HCT116 (cell line): Measurements from ENCODE around the gene G3BP2. TPM values are rescaled to one million over a fixed set of nuclear protein-coding genes. Genes with fewer than 3 reads are reported as not detected.

ENCODE experiments used
- ATAC-seq: fragments of 200-7000 bp; cut with Tn5 transposase; 2 replicates; pipeline ENCODE4 v1.9.1; 2020; ENCODE audit warnings: mild to moderate bottlenecking, moderate library complexity
- BruUV-seq: library from RNA; stranded (reverse); fragments of 400-500 nt; replicated peaks from 2 replicates; lab custom pipeline; 2021; lab: Mats Ljungman, UMichigan
- CTCF ChIA-PET: fragments of 300-600 bp; sonication (Branson Sonifier 250); formaldehyde crosslinking; loops from one replicate; lab custom pipeline; 2021; ENCODE audit warnings: antibody characterized with exemption; lab: Charles Lee
- POLR2A ChIA-PET: fragments of 300-600, 350-600 bp; sonication (Branson Sonifier 250); formaldehyde crosslinking; loops from one replicate; lab custom pipeline; 2021; ENCODE audit warnings: antibody characterized with exemption; lab: Charles Lee
- RAD21 ChIA-PET, 2 experiments: fragments of 300-600 bp; sonication (Branson Sonifier 250); formaldehyde crosslinking; loops; one replicate each; lab custom pipeline; 2023; ENCODE audit warnings: low total read pairs in 2 of 2; ENCODE audit not compliant: uncharacterized antibody in 2 of 2, unreplicated experiment in 2 of 2, low non-redundant PET in 1 of 2; lab: Charles Lee
- DNase-seq: peaks from one replicate; pipeline ENCODE4 v3.0.0-alpha.2; 2010; ENCODE audit warnings: low read depth, low spot score
- H2AFZ ChIP-seq: fragments of 200-600 bp; shearing (Covaris generic), sonication (generic); 2 replicates; pipeline ENCODE4 v1.6.1; 2017; ENCODE audit warnings: low read depth, mixed run types, mixed read lengths, antibody characterized with exemption, low read length; ENCODE audit not compliant: poor library complexity, severe bottlenecking
- H3K27ac ChIP-seq: 2 replicates; pipeline ENCODE4 v1.5.1; 2012; ENCODE audit warnings: low read depth, low read length
- H3K27me3 ChIP-seq: fragments of 200-600 bp; sonication (generic); 2 replicates; pipeline ENCODE4 v1.6.1; 2016; ENCODE audit warnings: mixed run types, low read length, mixed read lengths; ENCODE audit not compliant: insufficient read depth
- H3K36me3 ChIP-seq, 2 experiments: fragments of 200-500 bp in 1 of 2; fragments of 200-600 bp in 1 of 2; sonication (Bioruptor generic) in 1 of 2; sonication (generic) in 1 of 2; 2 replicates each; pipeline versions ENCODE4 v1.5.1 to v1.6.1; 2014 to 2016; ENCODE audit warnings: low read length in 2 of 2, inconsistent platforms in 1 of 2, mixed read lengths in 1 of 2, mixed run types in 1 of 2; ENCODE audit not compliant: insufficient read depth in 2 of 2, control insufficient read depth in 1 of 2
- H3K4me1 ChIP-seq, 2 experiments: fragments of 200-600 bp in 1 of 2; sonication (generic) in 1 of 2; 2 replicates each; pipeline versions ENCODE4 v1.5.1 to v1.6.1; 2012 to 2017; ENCODE audit warnings: low read length in 2 of 2, inconsistent platforms in 1 of 2, mild to moderate bottlenecking in 1 of 2, mixed read lengths in 1 of 2, mixed run types in 1 of 2, moderate library complexity in 1 of 2; ENCODE audit not compliant: insufficient read depth in 2 of 2, control insufficient read depth in 1 of 2
- H3K4me2 ChIP-seq: fragments of 200-600 bp; sonication (generic); 2 replicates; pipeline ENCODE4 v1.6.1; 2017; ENCODE audit warnings: mixed run types, low read length, mixed read lengths
- H3K4me3 ChIP-seq, 2 experiments: fragments of 200-600 bp in 1 of 2; sonication (generic) in 1 of 2; replicated peaks in 1 of 2; 2 replicates each; pipeline ENCODE4 v1.5.1; 2011 to 2016; ENCODE audit warnings: low read length in 2 of 2, control low read depth in 1 of 2, low read depth in 1 of 2, mild to moderate bottlenecking in 1 of 2, mixed read lengths in 1 of 2, mixed run types in 1 of 2
- H3K79me2 ChIP-seq: fragments of 200-600 bp; sonication (generic); 2 replicates; pipeline ENCODE4 v1.6.1; 2017; ENCODE audit warnings: mild to moderate bottlenecking, mixed run types, low read length, moderate library complexity, mixed read lengths; ENCODE audit not compliant: insufficient read depth
- H3K9ac ChIP-seq: fragments of 200-600 bp; sonication (generic); 2 replicates; pipeline ENCODE4 v1.6.1; 2016; ENCODE audit warnings: low read length, mixed read lengths
- H3K9me2 ChIP-seq: fragments of 200-600 bp; sonication (generic), shearing (Covaris generic); 2 replicates; pipeline ENCODE4 v1.6.1; 2017; ENCODE audit warnings: mixed run types, mild to moderate bottlenecking, moderate library complexity; ENCODE audit not compliant: insufficient read depth
- H3K9me3 ChIP-seq, 2 experiments: fragments of 200-500 bp in 1 of 2; fragments of 200-600 bp in 1 of 2; sonication (Bioruptor generic) in 1 of 2; sonication (generic) in 1 of 2; 2 replicates each; pipeline ENCODE4 v1.6.1; 2014 to 2017; ENCODE audit warnings: low read length in 2 of 2, mixed read lengths in 2 of 2, inconsistent platforms in 1 of 2, low read depth in 1 of 2, mild to moderate bottlenecking in 1 of 2, mixed run types in 1 of 2, moderate library complexity in 1 of 2; ENCODE audit not compliant: control insufficient read depth in 1 of 2, insufficient read depth in 1 of 2
- H4K20me1 ChIP-seq: fragments of 200-600 bp; sonication (generic), shearing (Covaris generic); 2 replicates; pipeline ENCODE4 v1.6.1; 2017; ENCODE audit warnings: mixed run types, mild to moderate bottlenecking, moderate library complexity; ENCODE audit not compliant: insufficient read depth
- CBX3 ChIP-seq: IDR thresholded peaks from 2 replicates; pipeline ENCODE4 v1.6.1; 2012; ENCODE audit warnings: low read depth
- CEBPB ChIP-seq: IDR thresholded peaks from 2 replicates; pipeline ENCODE4 v1.6.1; 2012; ENCODE audit warnings: low read depth
- EGR1 ChIP-seq: IDR thresholded peaks from 2 replicates; pipeline ENCODE4 v1.6.1; 2012; ENCODE audit warnings: low read depth
- EZH2phosphoT487 ChIP-seq: fragments of 200-600 bp; IDR thresholded peaks from 2 replicates; pipeline ENCODE4 v1.6.1; 2018; ENCODE audit warnings: antibody characterized with exemption, borderline replicate concordance
- JUND ChIP-seq: IDR thresholded peaks from 2 replicates; pipeline ENCODE4 v1.6.1; 2012
- POLR2AphosphoS5 ChIP-seq: IDR thresholded peaks from 2 replicates; pipeline ENCODE4 v1.6.1; 2011; ENCODE audit warnings: mild to moderate bottlenecking, low read depth, low read length, moderate library complexity
- SIN3A ChIP-seq: IDR thresholded peaks from 2 replicates; pipeline ENCODE4 v1.6.1; 2012; ENCODE audit warnings: low read depth
- SP1 ChIP-seq: IDR thresholded peaks from 2 replicates; pipeline ENCODE4 v1.6.1; 2012; ENCODE audit warnings: low read depth
- SRF ChIP-seq: IDR thresholded peaks from 2 replicates; pipeline ENCODE4 v1.6.1; 2012; ENCODE audit warnings: low read depth
- YY1 ChIP-seq: IDR thresholded peaks from 2 replicates; pipeline ENCODE4 v1.6.1; 2011; ENCODE audit warnings: low read length, low read depth, moderate library complexity, mild to moderate bottlenecking; ENCODE audit not compliant: insufficient replicate concordance; ENCODE audit errors: extremely low read depth
- ZFX ChIP-seq: fragments of 450-650 bp; IDR thresholded peaks from 2 replicates; pipeline ENCODE4 v1.6.1; 2017
- intact Hi-C: fragments of 100-400 bp; cut with micrococcal nuclease; formaldehyde crosslinking; loops from 2 replicates; pipeline ENCODE4 v1.10.0; 2022
- total RNA-seq: library from RNA; stranded (reverse); gene quantifications from one replicate; pipeline ENCODE4 v1.2.1, GENCODE V29; 2021; ENCODE audit not compliant: unreplicated experiment
- TF ChIP-seq, protein P1 (sequence below): IDR thresholded peaks from 2 replicates; pipeline ENCODE4 v1.6.1; 2011; ENCODE audit warnings: mild to moderate bottlenecking, low read length, moderate library complexity; ENCODE audit not compliant: insufficient replicate concordance; ENCODE audit errors: extremely low read depth
- TF ChIP-seq, protein P2 (sequence below): IDR thresholded peaks from 2 replicates; pipeline ENCODE4 v1.6.1; 2012

Gene G3BP2
- total RNA-seq, 1 experiment from 2014 or later, result 153 TPM

GRCh38 chr4:75699299-75699698, 26.1 kb upstream of the G3BP2 start:
- intact Hi-C loops, result no loop called here
- TF ChIP-seq SIN3A (no peak), POLR2AphosphoS5 (no peak), EGR1 (no peak), EZH2phosphoT487 (no peak), YY1 (no peak), SP1 (no peak), JUND (no peak), CBX3 (no peak)
- TF ChIP-seq, protein P1, sequence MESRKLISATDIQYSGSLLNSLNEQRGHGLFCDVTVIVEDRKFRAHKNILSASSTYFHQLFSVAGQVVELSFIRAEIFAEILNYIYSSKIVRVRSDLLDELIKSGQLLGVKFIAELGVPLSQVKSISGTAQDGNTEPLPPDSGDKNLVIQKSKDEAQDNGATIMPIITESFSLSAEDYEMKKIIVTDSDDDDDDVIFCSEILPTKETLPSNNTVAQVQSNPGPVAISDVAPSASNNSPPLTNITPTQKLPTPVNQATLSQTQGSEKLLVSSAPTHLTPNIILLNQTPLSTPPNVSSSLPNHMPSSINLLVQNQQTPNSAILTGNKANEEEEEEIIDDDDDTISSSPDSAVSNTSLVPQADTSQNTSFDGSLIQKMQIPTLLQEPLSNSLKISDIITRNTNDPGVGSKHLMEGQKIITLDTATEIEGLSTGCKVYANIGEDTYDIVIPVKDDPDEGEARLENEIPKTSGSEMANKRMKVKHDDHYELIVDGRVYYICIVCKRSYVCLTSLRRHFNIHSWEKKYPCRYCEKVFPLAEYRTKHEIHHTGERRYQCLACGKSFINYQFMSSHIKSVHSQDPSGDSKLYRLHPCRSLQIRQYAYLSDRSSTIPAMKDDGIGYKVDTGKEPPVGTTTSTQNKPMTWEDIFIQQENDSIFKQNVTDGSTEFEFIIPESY, result no peak
- no peak overlapping the region for H3K9ac ChIP-seq
- H2AFZ ChIP-seq, result no peak overlapping the region
- H3K79me2 ChIP-seq, result no peaks in the 10 kb centered on the region
- H4K20me1 ChIP-seq, result no peaks in the 10 kb centered on the region
- no TSS peak for BruUV-seq
- no peaks in the 10 kb centered on the region for H3K9me2 ChIP-seq
- no peaks in the 10 kb centered on the region for H3K27me3 ChIP-seq
- RAD21 ChIA-PET, result no interaction called here
- H3K9me3 ChIP-seq, result no peaks in the 10 kb centered on the region
- H3K27ac ChIP-seq, result no peak overlapping the region
- POLR2A ChIA-PET, result no interaction called here
- H3K4me3 ChIP-seq, result no peak overlapping the region
- H3K36me3 ChIP-seq, result no peaks in the 10 kb centered on the region
- ATAC-seq (no peak), DNase-seq (no peak)
- no peak overlapping the region for H3K4me2 ChIP-seq
- CTCF ChIA-PET, result no interaction called here
- no peaks in the 10 kb centered on the region for H3K4me1 ChIP-seq

- no peak for DNase-seq
- Histone ChIP-seq H3K4me3 (no peak overlapping the region), H3K4me1 (no peaks in the 10 kb centered on the region), H3K9ac (no peak overlapping the region), H3K9me3 (no peaks in the 10 kb centered on the region), H3K27me3 (no peaks in the 10 kb centered on the region), H3K4me2 (no peak overlapping the region), H4K20me1 (no peaks in the 10 kb centered on the region), H2AFZ (no peak overlapping the region), H3K36me3 (no peaks in the 10 kb centered on the region), H3K79me2 (no peaks in the 10 kb centered on the region), H3K27ac (no peak overlapping the region), H3K9me2 (no peaks in the 10 kb centered on the region)
- no peak for ATAC-seq
- intact Hi-C loops, result no loop called here
- ChIA-PET CTCF (no interaction called here), POLR2A (no interaction called here), RAD21 (no interaction called here)
- TF ChIP-seq CEBPB (no peak), ZFX (no peak), SRF (no peak)
- TF ChIP-seq, protein P2, sequence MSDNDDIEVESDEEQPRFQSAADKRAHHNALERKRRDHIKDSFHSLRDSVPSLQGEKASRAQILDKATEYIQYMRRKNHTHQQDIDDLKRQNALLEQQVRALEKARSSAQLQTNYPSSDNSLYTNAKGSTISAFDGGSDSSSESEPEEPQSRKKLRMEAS, result no peak
- no TSS peak for BruUV-seq
Observed at GRCh38 chr4:75698963-75699228, 25.7 kb upstream of the G3BP2 start.
